Mononuclear cell (primary cell): Measurements from ENCODE around the gene GPR12. TPM values are rescaled to one million over a fixed set of nuclear protein-coding genes. Genes with fewer than 3 reads are reported as not detected.
"Not testable (repeated sequence)": the region's sequence is repeated elsewhere in the genome, so short reads cannot be mapped to it uniquely, and the experiment has no call there.

ENCODE experiments used
- H3K27me3 ChIP-seq: 2 replicates; pipeline ENCODE4 v1.6.0; 2011; ENCODE audit warnings: low read length, control low read depth; ENCODE audit not compliant: insufficient read depth
- H3K4me1 ChIP-seq: 2 replicates; pipeline ENCODE4 v1.5.1; 2011; ENCODE audit warnings: mild to moderate bottlenecking, low read length, control low read depth; ENCODE audit not compliant: insufficient read depth
- H3K4me3 ChIP-seq: 2 replicates; pipeline ENCODE4 v1.5.1; 2011; ENCODE audit warnings: mild to moderate bottlenecking, low read length, moderate library complexity
- H3K9me3 ChIP-seq: 2 replicates; pipeline ENCODE4 v1.5.1; 2011; ENCODE audit warnings: low read depth, mild to moderate bottlenecking, control low read depth, low read length
- total RNA-seq: library from RNA; depleted of rRNA; stranded (reverse); fragments of >200 nt; gene quantifications from one replicate; pipeline ENCODE4 v1.2.3, GENCODE V29; 2012

Gene GPR12
- total RNA-seq, 1 donor, result not detected

DNA sequence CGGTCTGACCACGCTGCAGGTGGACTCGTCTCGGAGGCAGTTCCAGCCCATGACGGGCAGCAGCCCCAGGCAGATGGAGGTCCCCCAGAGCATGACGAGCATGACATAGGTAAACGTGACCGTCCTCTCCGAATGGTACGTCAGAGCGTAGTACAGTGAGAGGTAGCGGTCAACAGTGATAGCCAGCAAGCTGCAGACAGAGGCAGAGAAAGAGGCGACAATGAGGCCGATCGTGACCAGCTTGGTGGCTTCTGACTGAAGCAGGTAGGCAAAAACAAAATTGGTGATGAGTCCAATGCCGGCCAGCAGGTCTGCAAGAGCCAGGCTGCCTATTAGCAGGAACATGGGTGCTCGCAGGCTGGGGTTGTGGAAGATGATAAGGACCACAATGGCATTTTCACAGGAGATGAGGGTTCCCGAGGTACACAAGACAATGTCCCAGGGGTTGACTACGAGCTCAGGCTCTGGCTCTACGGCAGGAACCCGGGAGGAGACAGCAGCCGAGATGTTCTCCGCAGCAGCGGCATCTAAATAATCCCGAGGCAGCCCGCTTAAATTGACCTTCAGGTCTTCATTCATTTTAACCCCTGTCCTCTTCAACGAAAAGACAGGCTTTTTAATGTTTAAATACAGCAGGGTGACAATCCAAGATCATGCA lies 1.2 kb downstream of the GPR12 start:
- H3K27me3 ChIP-seq, result peaks cover 45% of the 10 kb centered on the region
- H3K4me3 ChIP-seq, result no peak overlapping the region
- no peaks in the 10 kb centered on the region for H3K4me1 ChIP-seq
- no peaks in the 10 kb centered on the region for H3K9me3 ChIP-seq

DNA sequence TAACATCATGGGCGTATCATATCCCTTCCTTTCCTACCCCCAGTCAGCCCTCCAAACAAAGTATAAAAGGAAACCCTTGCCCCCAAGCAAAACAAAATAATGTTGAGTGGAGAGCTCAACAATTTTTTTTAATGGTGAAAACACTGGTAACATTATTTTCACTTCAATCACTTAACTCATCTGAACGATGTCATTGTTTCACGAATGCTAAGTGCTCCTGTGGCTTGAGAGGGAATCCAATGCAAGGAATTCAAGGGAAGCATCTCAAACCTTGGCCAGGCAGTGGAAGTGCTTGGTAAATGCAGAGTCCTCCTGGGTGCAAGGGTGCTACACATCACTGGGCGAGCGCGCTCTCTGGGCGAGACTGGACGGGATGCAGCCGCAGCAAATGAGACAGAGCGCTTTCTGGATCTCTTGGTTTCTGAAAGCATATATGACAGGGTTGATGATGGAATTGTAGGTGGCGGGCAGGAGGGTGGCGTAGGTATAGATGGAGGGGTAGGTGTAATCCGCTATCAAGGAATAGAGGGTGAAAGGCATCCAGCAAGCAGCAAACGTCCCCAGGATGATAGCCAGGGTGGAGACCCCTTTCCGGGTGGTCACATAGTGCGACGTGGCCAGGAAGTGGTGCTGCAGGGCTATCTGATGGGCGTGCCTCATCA lies 2.0 kb downstream of the GPR12 start:
- peaks cover 45% of the 10 kb centered on the region for H3K27me3 ChIP-seq
- no peak overlapping the region for H3K4me3 ChIP-seq
- H3K9me3 ChIP-seq, result no peaks in the 10 kb centered on the region
- no peaks in the 10 kb centered on the region for H3K4me1 ChIP-seq

- Histone ChIP-seq H3K9me3 (no peaks in the 10 kb centered on the region), H3K4me1 (no peaks in the 10 kb centered on the region), H3K4me3 (no peak overlapping the region), H3K27me3 (peaks cover 37% of the 10 kb centered on the region)
These were observed 3.6 kb downstream of the GPR12 start for GRCh38 chr13:26756961-26757360.

- H3K9me3 ChIP-seq, result no peaks in the 10 kb centered on the region
- no peaks in the 10 kb centered on the region for H3K4me1 ChIP-seq
- H3K27me3 ChIP-seq, result peaks cover 13% of the 10 kb centered on the region
- no peak overlapping the region for H3K4me3 ChIP-seq
These were observed 7.9 kb downstream of the GPR12 start for GRCh38 chr13:26752671-26753070.

DNA sequence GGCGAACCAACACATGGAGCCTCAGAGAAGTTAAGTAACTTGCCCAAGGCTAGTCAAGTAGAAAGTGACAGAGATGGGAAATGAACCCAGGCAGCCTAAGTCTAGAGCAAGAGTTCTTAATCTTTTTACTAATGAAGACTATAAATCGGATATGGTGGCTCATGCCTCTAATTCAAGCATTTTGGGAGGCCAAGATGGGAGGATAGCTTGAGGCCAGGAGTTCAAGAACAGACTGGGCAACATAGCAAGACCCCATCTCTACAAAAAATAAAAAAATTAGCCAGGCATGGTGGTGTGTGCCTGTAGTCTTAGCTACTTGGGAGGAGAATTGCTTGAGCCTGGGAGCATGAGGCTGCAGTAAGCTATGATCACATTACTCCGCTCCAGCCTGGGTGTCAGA lies 10.7 kb downstream of the GPR12 start:
- no peaks in the 10 kb centered on the region for H3K9me3 ChIP-seq

GRCh38 chr13:26749285-26749684 lies 11.3 kb downstream of the GPR12 start:
- H3K4me3 ChIP-seq, result no peak overlapping the region
- no peaks in the 10 kb centered on the region for H3K4me1 ChIP-seq

More for the DNA sequence above, 10.7 kb downstream of the GPR12 start:
- H3K27me3 ChIP-seq, result peaks cover 10% of the 10 kb centered on the region
- no peak overlapping the region for H3K4me3 ChIP-seq
- H3K4me1 ChIP-seq, result no peaks in the 10 kb centered on the region

GRCh38 chr13:26747706-26748105 lies 12.9 kb downstream of the GPR12 start:
- Histone ChIP-seq H3K9me3 (no peaks in the 10 kb centered on the region), H3K27me3 (peaks cover 20% of the 10 kb centered on the region), H3K4me3 (no peak overlapping the region), H3K4me1 (no peaks in the 10 kb centered on the region)

More at GRCh38 chr13:26749285-26749684, 11.3 kb downstream of the GPR12 start:
- Histone ChIP-seq H3K27me3 (peaks cover 14% of the 10 kb centered on the region), H3K9me3 (no peaks in the 10 kb centered on the region)

DNA sequence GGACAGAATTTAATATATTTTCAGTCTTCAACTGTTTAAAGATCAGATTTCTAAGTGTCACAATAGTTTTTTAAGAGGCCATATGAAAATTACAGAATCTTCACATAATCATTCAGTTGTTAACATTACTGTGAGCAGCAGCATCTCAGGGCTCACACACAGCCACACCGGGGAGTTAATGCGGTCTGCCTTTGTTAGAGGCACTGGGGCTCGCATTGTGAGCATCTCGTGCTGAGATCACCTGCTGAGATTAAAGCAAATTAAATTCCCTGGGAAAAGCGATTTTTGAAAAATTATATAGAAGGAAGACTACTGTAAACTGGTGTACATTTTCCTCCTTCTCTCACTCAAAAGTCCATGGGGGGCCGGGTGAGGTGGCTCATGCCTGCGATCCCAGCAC lies 16.6 kb downstream of the GPR12 start:
- Histone ChIP-seq H3K4me3 (no peak overlapping the region), H3K27me3 (peaks cover 32% of the 10 kb centered on the region), H3K4me1 (no peaks in the 10 kb centered on the region), H3K9me3 (no peaks in the 10 kb centered on the region)

DNA sequence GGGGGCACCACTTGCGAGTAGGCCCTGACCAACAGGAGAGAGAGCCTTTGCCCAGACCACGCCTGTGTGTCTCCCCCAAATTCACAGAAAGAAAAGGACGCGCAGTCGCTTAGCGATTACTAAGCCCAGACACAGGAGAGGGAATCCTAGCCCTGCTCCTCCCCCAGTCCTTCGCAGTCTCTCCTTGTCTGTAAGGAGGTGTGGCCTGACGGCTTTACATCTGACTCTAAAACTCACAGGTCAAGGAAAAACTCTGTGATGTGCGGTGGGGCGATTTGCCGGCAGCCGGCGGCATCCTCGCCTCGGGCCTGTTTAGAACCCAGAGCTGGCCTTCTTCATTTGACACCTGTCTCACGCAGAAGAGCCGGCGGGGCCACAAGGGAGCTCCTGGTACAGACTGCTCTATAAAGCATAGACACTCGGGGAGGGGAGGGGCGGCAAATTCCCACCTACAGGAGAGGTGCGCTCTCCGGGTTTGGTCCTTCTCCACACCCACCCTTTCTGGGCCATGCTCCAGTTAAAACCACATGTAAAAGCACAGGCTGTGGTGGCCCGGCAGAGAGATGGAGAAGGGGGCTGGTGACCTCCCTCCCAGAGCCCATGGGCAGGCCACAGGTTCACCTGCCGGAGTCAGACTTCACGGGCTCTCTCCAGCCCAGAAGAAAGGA lies 17.8 kb downstream of the GPR12 start:
- Histone ChIP-seq H3K9me3 (no peaks in the 10 kb centered on the region), H3K4me3 (no peak overlapping the region), H3K27me3 (peaks cover 32% of the 10 kb centered on the region), H3K4me1 (no peaks in the 10 kb centered on the region)

GRCh38 chr13:26735677-26736076 lies 24.9 kb downstream of the GPR12 start:
- H3K27me3 ChIP-seq, result peaks cover 3% of the 10 kb centered on the region
- H3K4me1 ChIP-seq, result no peaks in the 10 kb centered on the region
- H3K4me3 ChIP-seq, result no peak overlapping the region
- H3K9me3 ChIP-seq, result no peaks in the 10 kb centered on the region

GRCh38 chr13:26727633-26728032 lies 33.0 kb downstream of the GPR12 start:
- Histone ChIP-seq H3K4me3 (no peak overlapping the region), H3K9me3 (no peaks in the 10 kb centered on the region), H3K27me3 (no peaks in the 10 kb centered on the region), H3K4me1 (no peaks in the 10 kb centered on the region)

- Histone ChIP-seq H3K9me3 (no peaks in the 10 kb centered on the region), H3K27me3 (no peaks in the 10 kb centered on the region), H3K4me1 (no peaks in the 10 kb centered on the region)
These were observed 33.5 kb downstream of the GPR12 start for GRCh38 chr13:26727122-26727521.

GRCh38 chr13:26726684-26727083 lies 33.9 kb downstream of the GPR12 start:
- peaks cover 4% of the 10 kb centered on the region for H3K4me1 ChIP-seq
- no peak overlapping the region for H3K4me3 ChIP-seq

More at GRCh38 chr13:26727122-26727521, 33.5 kb downstream of the GPR12 start:
- H3K4me3 ChIP-seq, result no peak overlapping the region

DNA sequence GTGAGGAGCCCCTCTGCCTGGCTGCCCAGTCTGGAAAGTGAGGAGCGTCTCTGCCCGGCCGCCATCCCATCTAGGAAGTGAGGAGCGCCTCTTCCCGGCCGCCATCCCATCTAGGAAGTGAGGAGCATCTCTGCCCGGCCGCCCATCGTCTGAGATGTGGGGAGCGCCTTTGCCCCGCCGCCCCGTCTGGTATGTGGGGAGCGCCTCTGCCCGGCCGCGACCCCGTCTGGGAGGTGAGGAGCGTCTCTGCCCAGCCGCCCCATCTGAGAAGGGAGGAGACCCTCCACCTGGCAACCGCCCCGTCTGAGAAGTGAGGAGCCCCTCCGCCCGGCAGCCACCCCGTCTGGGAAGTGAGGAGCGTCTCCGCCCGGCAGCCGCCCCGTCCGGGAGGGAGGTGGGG lies 37.0 kb downstream of the GPR12 start:
- not testable (repeated sequence) for H3K9me3 ChIP-seq, H3K27me3 ChIP-seq, H3K4me3 ChIP-seq
- peaks cover 12% of the 10 kb centered on the region for H3K4me1 ChIP-seq

More at GRCh38 chr13:26726684-26727083, 33.9 kb downstream of the GPR12 start:
- Histone ChIP-seq H3K9me3 (no peaks in the 10 kb centered on the region), H3K27me3 (no peaks in the 10 kb centered on the region)

DNA sequence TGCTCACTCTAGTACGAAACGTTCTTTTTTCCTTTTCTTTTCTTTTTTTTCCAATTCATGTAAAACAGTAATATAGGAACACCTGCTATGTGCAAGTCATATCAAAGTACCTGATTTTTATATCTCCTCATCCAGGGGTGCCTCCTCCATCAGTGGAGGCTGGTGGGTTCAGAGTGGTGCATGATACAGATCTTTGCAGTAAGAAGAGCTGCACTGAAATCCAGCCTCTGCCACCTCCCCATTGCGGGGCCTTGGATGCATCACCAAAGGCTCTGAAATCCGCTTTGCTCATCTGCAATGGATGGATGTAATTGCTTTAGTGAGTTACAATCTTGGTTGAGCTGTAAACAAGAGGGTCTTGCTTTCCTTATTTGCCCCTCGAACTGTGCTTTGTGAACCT lies 38.3 kb downstream of the GPR12 start:
- peaks cover 12% of the 10 kb centered on the region for H3K4me1 ChIP-seq
- H3K4me3 ChIP-seq, result no peak overlapping the region
- H3K9me3 ChIP-seq, result no peaks in the 10 kb centered on the region
- no peaks in the 10 kb centered on the region for H3K27me3 ChIP-seq
